K562 (cell line): ENCODE results near the gene MTSS2. TPM values are rescaled to one million over a fixed set of nuclear protein-coding genes. Genes with fewer than 3 reads are reported as not detected.

Experiments
- ATAC-seq: fragments of 200-7000 bp; cut with Tn5 transposase; 3 replicates; pipeline ENCODE4 v1.9.1; 2020; ENCODE audit warnings: moderate library complexity
- BruUV-seq: library from RNA; stranded (reverse); fragments of 400-500 nt; replicated peaks from 2 replicates; lab custom pipeline; 2021; lab: Mats Ljungman, UMichigan
- CTCF ChIA-PET: fragments of 300-600 bp; formaldehyde crosslinking; extraction: SDS; loops from one replicate; lab custom pipeline; 2021; ENCODE audit warnings: low intra/inter-chr PET ratio; lab: Yijun Ruan, JAX
- POLR2A ChIA-PET: fragments of 300-600, 350-650 bp; sonication (Branson Sonifier 250); formaldehyde crosslinking; extraction: SDS; loops from one replicate; lab custom pipeline; 2021; ENCODE audit warnings: antibody characterized with exemption, inconsistent platforms; lab: Yijun Ruan, JAX
- DNase-seq, 4 experiments: peaks; one replicate each; pipeline versions ENCODE4 v3.0.0 to v3.0.0-alpha.2; 2011 to 2018; ENCODE audit warnings: low spot score in 3 of 4, mixed read lengths in 3 of 4; ENCODE audit errors: extremely low read depth in 1 of 4
- FAIRE-seq: peaks from 2 replicates; lab custom pipeline; 2011; peaks lifted over from hg19 to GRCh38; lab: Jason Lieb, UNC
- H2AFZ ChIP-seq: 2 replicates; pipeline ENCODE4 v1.6.0; 2011; ENCODE audit warnings: low read depth, low read length, control low read depth, inconsistent platforms
- H3K27ac ChIP-seq: fragments of 200-600 bp; 3 replicates; pipeline ENCODE4 v1.8.0; 2011; ENCODE audit warnings: low read depth, mild to moderate bottlenecking, control low read depth, inconsistent platforms, low read length, moderate library complexity, mixed read lengths; ENCODE audit errors: extremely low read depth
- H3K27me3 ChIP-seq, 2 experiments: fragments of 300-600 bp in 1 of 2; 2 replicates in 1 of 2; 3 replicates in 1 of 2; pipeline versions ENCODE4 v1.6.0 to v1.8.0; 2011; ENCODE audit warnings: inconsistent platforms in 2 of 2, low read length in 2 of 2, mild to moderate bottlenecking in 1 of 2, mixed read lengths in 1 of 2, moderate library complexity in 1 of 2; ENCODE audit not compliant: control insufficient read depth in 2 of 2, insufficient read depth in 2 of 2
- H3K36me3 ChIP-seq: fragments of 300-600 bp; 3 replicates; pipeline ENCODE4 v1.8.0; 2011; ENCODE audit warnings: mild to moderate bottlenecking, low read length, inconsistent platforms; ENCODE audit not compliant: control insufficient read depth, insufficient read depth
- H3K4me1 ChIP-seq, 2 experiments: fragments of 200-600 bp in 1 of 2; replicated peaks in 1 of 2; 2 replicates in 1 of 2; 3 replicates in 1 of 2; pipeline versions ENCODE4 v1.5.1 to v1.8.0; 2011; ENCODE audit warnings: inconsistent platforms in 2 of 2, low read length in 2 of 2, mild to moderate bottlenecking in 1 of 2, mixed read lengths in 1 of 2, moderate library complexity in 1 of 2; ENCODE audit not compliant: control insufficient read depth in 2 of 2, insufficient read depth in 2 of 2
- H3K4me2 ChIP-seq: 2 replicates; pipeline ENCODE4 v1.6.1; 2011; ENCODE audit warnings: low read length, control low read depth, inconsistent platforms, mixed read lengths; ENCODE audit not compliant: insufficient read depth
- H3K4me3 ChIP-seq: fragments of 200-600 bp; sonication (generic), shearing (Covaris generic); 2 replicates; pipeline ENCODE4 v1.5.1; 2016; ENCODE audit warnings: control low read depth, inconsistent platforms
- H3K79me2 ChIP-seq: fragments of 200-600 bp; 3 replicates; pipeline ENCODE4 v1.8.0; 2011; ENCODE audit warnings: low read length, inconsistent platforms; ENCODE audit not compliant: control insufficient read depth, insufficient read depth
- H3K9ac ChIP-seq, 2 experiments: 2 replicates each; pipeline versions ENCODE4 v1.6.0 to v1.6.1; 2011; ENCODE audit warnings: low read depth in 2 of 2, low read length in 2 of 2, control low read depth in 1 of 2, inconsistent platforms in 1 of 2, mild to moderate bottlenecking in 1 of 2, mixed read lengths in 1 of 2; ENCODE audit not compliant: insufficient read depth in 1 of 2
- H3K9me1 ChIP-seq: one replicate; pipeline ENCODE4 v1.6.0; 2011; ENCODE audit warnings: inconsistent platforms, mild to moderate bottlenecking, low read length, moderate library complexity; ENCODE audit not compliant: control insufficient read depth, insufficient read depth
- H3K9me3 ChIP-seq: replicated peaks from 2 replicates; pipeline ENCODE4 v1.5.1; 2011; ENCODE audit warnings: low read depth, low read length, inconsistent platforms; ENCODE audit not compliant: control insufficient read depth, insufficient read depth
- H4K20me1 ChIP-seq: replicated peaks from 2 replicates; pipeline ENCODE4 v1.6.1; 2011; ENCODE audit warnings: low read length, inconsistent platforms, mixed read lengths; ENCODE audit not compliant: control insufficient read depth, insufficient read depth
- C11orf30 ChIP-seq: fragments of 450-650 bp; IDR thresholded peaks from 2 replicates; pipeline ENCODE4 v1.6.1; 2016; ENCODE audit warnings: low read depth, mild to moderate bottlenecking
- FOXM1 ChIP-seq, 2 experiments: fragments of 450-650 bp in 1 of 2; sonication (generic) in 1 of 2; formaldehyde crosslinking in 1 of 2; IDR thresholded peaks; 2 replicates each; pipeline versions ENCODE4 v1.6.1 to v1.9.0; 2017 to 2022; ENCODE audit warnings: low read depth in 2 of 2, mild to moderate bottlenecking in 2 of 2, missing genetic modification reagents in 1 of 2, moderate library complexity in 1 of 2
- HSF4 ChIP-seq: fragments of 250-450 bp; sonication (Bioruptor Pico); IDR thresholded peaks from 2 replicates; pipeline ENCODE4 v2.1.2; 2022; ENCODE audit warnings: mild to moderate bottlenecking, moderate library complexity, borderline replicate concordance
- MCM2 ChIP-seq: fragments of 450-650 bp; IDR thresholded peaks from 2 replicates; pipeline ENCODE4 v1.6.1; 2017; ENCODE audit warnings: low read depth, mild to moderate bottlenecking
- MECOM ChIP-seq: fragments of 250-450 bp; sonication (Bioruptor Pico); IDR thresholded peaks from 2 replicates; pipeline ENCODE4 v1.8.0; 2022; ENCODE audit warnings: inconsistent platforms
- NR4A1 ChIP-seq, 2 experiments: fragments of 250-450 bp in 1 of 2; fragments of 450-650 bp in 1 of 2; sonication (Bioruptor Pico) in 1 of 2; IDR thresholded peaks; 2 replicates each; pipeline versions ENCODE4 v1.4.0 to v1.6.1; 2016 to 2020; ENCODE audit warnings: mild to moderate bottlenecking in 2 of 2, missing compliant biosample characterization in 1 of 2, missing genetic modification characterization in 1 of 2, moderate library complexity in 1 of 2
- PML ChIP-seq: IDR thresholded peaks from 2 replicates; pipeline ENCODE4 v1.6.1; 2012; ENCODE audit warnings: low read length, inconsistent platforms
- RAD51 ChIP-seq: fragments of 450-650 bp; IDR thresholded peaks from 2 replicates; pipeline ENCODE4 v1.7.1; 2016; ENCODE audit warnings: low read depth, mild to moderate bottlenecking, borderline replicate concordance
- ZC3H8 ChIP-seq: fragments of 450-650 bp; IDR thresholded peaks from 2 replicates; pipeline ENCODE4 v1.6.1; 2017
- ZNF780A ChIP-seq: fragments of 250-450 bp; sonication (Bioruptor Pico); IDR thresholded peaks from 2 replicates; pipeline ENCODE4 v1.5.0; 2021; ENCODE audit warnings: mild to moderate bottlenecking
- WGBS: fragments of 100-300 bp; shearing (Covaris generic); methylation state at CpG from one replicate; pipeline ENCODE4 v1.1.6; 2016; ENCODE audit warnings: low coverage, mixed read lengths; ENCODE audit not compliant: insufficient coverage; ENCODE audit errors: missing lambda C conversion rate; 5-methylcytosine and 5-hydroxymethylcytosine counted together
- in situ Hi-C: fragments of 300-500 bp; cut with MboI; formaldehyde crosslinking; loops from 4 replicates; pipeline ENCODE4 v1.15.0; 2018; ENCODE audit warnings: inconsistent platforms, mixed read lengths
- intact Hi-C: fragments of 100-400 bp; cut with micrococcal nuclease; formaldehyde crosslinking; loops from 2 replicates; pipeline ENCODE4 v1.14.2; 2022
- polyA plus RNA-seq, 8 experiments: library from polyadenylated mRNA; depleted of rRNA in 4 of 8; stranded (reverse) in 5 of 8; unstranded in 3 of 8; fragments of >200 nt; fragmentation: Nextera tagmentation in 2 of 8; fragmentation: Illumina TruSeq in 1 of 8; extraction: Ambion mirVana in 2 of 8; extraction: Trizol in 1 of 8; gene quantifications; 2 replicates each; pipeline versions ENCODE4 v1.2.1 to v1.2.3, GENCODE V29; 2011 to 2014; ENCODE audit warnings: inconsistent platforms in 1 of 8, missing spikeins in 1 of 8
- total RNA-seq, 7 experiments: library from RNA; depleted of rRNA in 6 of 7; stranded (reverse); fragments of >200 nt in 6 of 7; fragmentation: Illumina TruSeq in 2 of 7; extraction: Trizol in 2 of 7; gene quantifications; 2 replicates each; pipeline versions ENCODE4 v1.2.1 to v1.2.3, GENCODE V29; 2011 to 2021; ENCODE audit warnings: low replicate concordance in 1 of 7
- TF ChIP-seq, protein P1 (sequence below): fragments of 250-450 bp; sonication (Bioruptor Pico); IDR thresholded peaks from 2 replicates; pipeline ENCODE4 v1.4.0; 2020; ENCODE audit warnings: mild to moderate bottlenecking, moderate library complexity
- TF ChIP-seq, protein P2 (sequence below), 2 experiments: IDR thresholded peaks in 1 of 2; conservative IDR thresholded peaks in 1 of 2; 2 replicates each; pipeline ENCODE4 v1.6.1; 2016; ENCODE audit warnings: low read depth in 2 of 2, mild to moderate bottlenecking in 1 of 2, missing compliant biosample characterization in 1 of 2, missing genetic modification characterization in 1 of 2, moderate library complexity in 1 of 2
- TF ChIP-seq, protein P3 (sequence below): sonication (generic); formaldehyde crosslinking; IDR thresholded peaks from 2 replicates; pipeline ENCODE4 v1.8.0; 2023; ENCODE audit warnings: mild to moderate bottlenecking, missing genetic modification reagents

MTSS2 gene
- total and polyA plus RNA-seq, 9 of the 15 experiments (the other 6 are each of a cell fraction or from before 2014, with no cell fraction given), result 0.11 to 60.3 (median 16.9) TPM

DNA sequence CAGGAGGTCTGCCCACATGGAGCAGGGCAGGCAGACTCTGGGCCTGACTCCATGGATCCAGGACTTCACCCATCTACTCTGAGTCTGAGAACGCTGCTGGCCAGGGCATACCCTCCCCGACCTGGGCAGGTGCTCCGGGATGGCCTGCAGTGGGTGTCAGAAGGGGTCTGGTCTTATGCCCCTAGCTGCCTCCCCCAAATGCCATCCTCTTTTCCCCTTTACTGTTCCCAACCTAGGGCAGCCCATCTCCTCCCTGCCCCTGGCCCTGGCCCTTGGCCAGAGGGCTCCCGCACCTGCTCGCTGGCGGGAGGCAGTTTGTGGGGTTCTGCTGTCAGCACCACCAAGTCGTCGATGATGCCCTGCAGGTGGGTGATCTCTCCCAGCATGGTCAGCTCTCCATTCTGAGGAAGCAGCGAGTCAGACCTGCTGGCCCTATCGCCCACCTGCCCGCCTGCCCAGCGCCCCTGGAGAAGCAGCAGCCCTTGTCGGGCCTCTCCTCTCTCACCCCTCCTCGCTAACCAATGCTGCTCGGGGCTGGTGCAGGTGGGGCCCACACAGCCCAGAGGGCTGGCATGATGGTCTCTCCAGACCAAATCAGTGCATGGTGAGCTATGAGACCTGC, 8.2 kb downstream of the MTSS2 start:
- H3K9ac ChIP-seq, result no peak overlapping the region
- no TSS peak for BruUV-seq
- no peak for FAIRE-seq
- no peaks in the 10 kb centered on the region for H3K9me1 ChIP-seq
- H3K27ac ChIP-seq, result no peak overlapping the region
- WGBS, result 95% methylated on average over 15 of the region's 15 CpGs
- intact Hi-C loops, result no loop called here
- no peak overlapping the region for H2AFZ ChIP-seq
- ATAC-seq, result no peak
- in situ Hi-C loops, result no loop called here
- DNase-seq, result no peak
- H3K4me1 ChIP-seq, result peaks cover 0 to 30% of the 10 kb centered on the region in 2 experiments; a peak in 2 of 5 replicates
- no peak overlapping the region for H3K4me3 ChIP-seq
- no peaks in the 10 kb centered on the region for H3K27me3 ChIP-seq
- peaks cover 4% of the 10 kb centered on the region; the same call in 1 of the 2 replicates for H4K20me1 ChIP-seq
- H3K4me2 ChIP-seq, result no peak overlapping the region
- TF ChIP-seq ZNF780A (no peak), NR4A1 (CRISPR knock-in tag; IDR thresholded peaks at IDR 0.05) (no peak), NR4A1 (tag; IDR thresholded peaks at IDR 0.05) (no peak), RAD51 (no peak), MCM2 (no peak), FOXM1 (IDR thresholded peaks at IDR 0.05; ENCODE audit: low read depth) (no peak), FOXM1 (CRISPR knock-in tag; IDR thresholded peaks at IDR 0.05; ENCODE audit: low read depth) (no peak), C11orf30 (no peak), HSF4 (CRISPR knock-in tag) (no peak), MECOM (CRISPR knock-in tag) (no peak), PML (no peak), ZC3H8 (no peak)
- TF ChIP-seq, protein P1, sequence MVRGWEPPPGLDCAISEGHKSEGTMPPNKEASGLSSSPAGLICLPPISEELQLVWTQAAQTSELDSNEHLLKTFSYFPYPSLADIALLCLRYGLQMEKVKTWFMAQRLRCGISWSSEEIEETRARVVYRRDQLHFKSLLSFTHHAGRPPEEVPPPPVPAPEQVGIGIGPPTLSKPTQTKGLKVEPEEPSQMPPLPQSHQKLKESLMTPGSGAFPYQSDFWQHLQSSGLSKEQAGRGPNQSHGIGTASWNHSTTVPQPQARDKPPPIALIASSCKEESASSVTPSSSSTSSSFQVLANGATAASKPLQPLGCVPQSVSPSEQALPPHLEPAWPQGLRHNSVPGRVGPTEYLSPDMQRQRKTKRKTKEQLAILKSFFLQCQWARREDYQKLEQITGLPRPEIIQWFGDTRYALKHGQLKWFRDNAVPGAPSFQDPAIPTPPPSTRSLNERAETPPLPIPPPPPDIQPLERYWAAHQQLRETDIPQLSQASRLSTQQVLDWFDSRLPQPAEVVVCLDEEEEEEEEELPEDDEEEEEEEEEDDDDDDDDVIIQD (CRISPR knock-in tag), result no peak
- TF ChIP-seq, protein P2, sequence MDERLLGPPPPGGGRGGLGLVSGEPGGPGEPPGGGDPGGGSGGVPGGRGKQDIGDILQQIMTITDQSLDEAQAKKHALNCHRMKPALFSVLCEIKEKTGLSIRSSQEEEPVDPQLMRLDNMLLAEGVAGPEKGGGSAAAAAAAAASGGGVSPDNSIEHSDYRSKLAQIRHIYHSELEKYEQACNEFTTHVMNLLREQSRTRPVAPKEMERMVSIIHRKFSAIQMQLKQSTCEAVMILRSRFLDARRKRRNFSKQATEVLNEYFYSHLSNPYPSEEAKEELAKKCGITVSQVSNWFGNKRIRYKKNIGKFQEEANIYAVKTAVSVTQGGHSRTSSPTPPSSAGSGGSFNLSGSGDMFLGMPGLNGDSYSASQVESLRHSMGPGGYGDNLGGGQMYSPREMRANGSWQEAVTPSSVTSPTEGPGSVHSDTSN (CRISPR knock-in tag; IDR thresholded peaks at IDR 0.05; ENCODE audit: low read depth), result no peak
- TF ChIP-seq, protein P2 (tag; conservative IDR thresholded peaks at IDR 0.05; ENCODE audit: low read depth), result no peak
- TF ChIP-seq, protein P3, sequence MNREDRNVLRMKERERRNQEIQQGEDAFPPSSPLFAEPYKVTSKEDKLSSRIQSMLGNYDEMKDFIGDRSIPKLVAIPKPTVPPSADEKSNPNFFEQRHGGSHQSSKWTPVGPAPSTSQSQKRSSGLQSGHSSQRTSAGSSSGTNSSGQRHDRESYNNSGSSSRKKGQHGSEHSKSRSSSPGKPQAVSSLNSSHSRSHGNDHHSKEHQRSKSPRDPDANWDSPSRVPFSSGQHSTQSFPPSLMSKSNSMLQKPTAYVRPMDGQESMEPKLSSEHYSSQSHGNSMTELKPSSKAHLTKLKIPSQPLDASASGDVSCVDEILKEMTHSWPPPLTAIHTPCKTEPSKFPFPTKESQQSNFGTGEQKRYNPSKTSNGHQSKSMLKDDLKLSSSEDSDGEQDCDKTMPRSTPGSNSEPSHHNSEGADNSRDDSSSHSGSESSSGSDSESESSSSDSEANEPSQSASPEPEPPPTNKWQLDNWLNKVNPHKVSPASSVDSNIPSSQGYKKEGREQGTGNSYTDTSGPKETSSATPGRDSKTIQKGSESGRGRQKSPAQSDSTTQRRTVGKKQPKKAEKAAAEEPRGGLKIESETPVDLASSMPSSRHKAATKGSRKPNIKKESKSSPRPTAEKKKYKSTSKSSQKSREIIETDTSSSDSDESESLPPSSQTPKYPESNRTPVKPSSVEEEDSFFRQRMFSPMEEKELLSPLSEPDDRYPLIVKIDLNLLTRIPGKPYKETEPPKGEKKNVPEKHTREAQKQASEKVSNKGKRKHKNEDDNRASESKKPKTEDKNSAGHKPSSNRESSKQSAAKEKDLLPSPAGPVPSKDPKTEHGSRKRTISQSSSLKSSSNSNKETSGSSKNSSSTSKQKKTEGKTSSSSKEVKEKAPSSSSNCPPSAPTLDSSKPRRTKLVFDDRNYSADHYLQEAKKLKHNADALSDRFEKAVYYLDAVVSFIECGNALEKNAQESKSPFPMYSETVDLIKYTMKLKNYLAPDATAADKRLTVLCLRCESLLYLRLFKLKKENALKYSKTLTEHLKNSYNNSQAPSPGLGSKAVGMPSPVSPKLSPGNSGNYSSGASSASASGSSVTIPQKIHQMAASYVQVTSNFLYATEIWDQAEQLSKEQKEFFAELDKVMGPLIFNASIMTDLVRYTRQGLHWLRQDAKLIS (CRISPR knock-in tag), result no peak
- POLR2A ChIA-PET, result interaction anchor here (0.7 to 1.0 kb wide), 2 partner anchors 18 to 114 kb away, joined by 3 read pairs; no protein-coding TSS in a partner anchor
- peaks cover 19% of the 10 kb centered on the region for H3K79me2 ChIP-seq
- no peaks in the 10 kb centered on the region for H3K9me3 ChIP-seq
- CTCF ChIA-PET, result no interaction called here
- H3K36me3 ChIP-seq, result peaks cover 91% of the 10 kb centered on the region; the same call in 2 of the 3 replicates
